NCI-H2196 (cell line): Measurements from ENCODE around the gene CNIH2.
A peak's percentile ranks its signal among the peaks of the same experiment; 100 is the strongest.
"Not testable (repeated sequence)": the region's sequence is repeated elsewhere in the genome, so short reads cannot be mapped to it uniquely, and the experiment has no call there.

Source experiments
- DNase-seq: peaks from one replicate; lab custom pipeline; 2025; ENCODE audit not compliant: unreplicated experiment; lab: John Stamatoyannopoulos, UW

The CNIH2 gene

GRCh38 chr11:66275984-66276612 lies 1.9 kb upstream of the CNIH2 start:
- no peak for DNase-seq

DNA sequence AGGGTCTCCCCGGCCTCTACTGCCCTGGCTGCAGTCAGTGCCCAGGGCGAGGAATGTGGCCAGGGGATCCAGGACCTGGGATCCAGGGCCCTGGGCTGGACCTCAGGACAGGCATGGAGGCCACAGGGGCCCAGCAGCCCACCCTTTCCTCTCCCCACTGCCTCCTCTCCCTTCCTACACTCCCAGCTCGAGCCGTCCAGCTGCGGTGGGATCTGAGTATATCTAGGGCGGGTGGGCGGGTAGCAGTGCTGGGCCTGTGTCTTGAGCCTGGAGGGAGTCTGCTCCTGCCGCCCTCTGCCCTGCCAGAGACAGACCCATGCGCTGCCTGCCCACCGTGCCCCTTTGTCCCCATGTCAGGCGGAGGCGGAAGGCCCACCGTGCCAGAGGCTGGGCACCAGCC lies 1.4 kb upstream of the CNIH2 start:
- not testable (repeated sequence) for DNase-seq

- not testable (repeated sequence) for DNase-seq
Observed at GRCh38 chr11:66277064-66277463, 911 bp upstream of the CNIH2 start.

DNA sequence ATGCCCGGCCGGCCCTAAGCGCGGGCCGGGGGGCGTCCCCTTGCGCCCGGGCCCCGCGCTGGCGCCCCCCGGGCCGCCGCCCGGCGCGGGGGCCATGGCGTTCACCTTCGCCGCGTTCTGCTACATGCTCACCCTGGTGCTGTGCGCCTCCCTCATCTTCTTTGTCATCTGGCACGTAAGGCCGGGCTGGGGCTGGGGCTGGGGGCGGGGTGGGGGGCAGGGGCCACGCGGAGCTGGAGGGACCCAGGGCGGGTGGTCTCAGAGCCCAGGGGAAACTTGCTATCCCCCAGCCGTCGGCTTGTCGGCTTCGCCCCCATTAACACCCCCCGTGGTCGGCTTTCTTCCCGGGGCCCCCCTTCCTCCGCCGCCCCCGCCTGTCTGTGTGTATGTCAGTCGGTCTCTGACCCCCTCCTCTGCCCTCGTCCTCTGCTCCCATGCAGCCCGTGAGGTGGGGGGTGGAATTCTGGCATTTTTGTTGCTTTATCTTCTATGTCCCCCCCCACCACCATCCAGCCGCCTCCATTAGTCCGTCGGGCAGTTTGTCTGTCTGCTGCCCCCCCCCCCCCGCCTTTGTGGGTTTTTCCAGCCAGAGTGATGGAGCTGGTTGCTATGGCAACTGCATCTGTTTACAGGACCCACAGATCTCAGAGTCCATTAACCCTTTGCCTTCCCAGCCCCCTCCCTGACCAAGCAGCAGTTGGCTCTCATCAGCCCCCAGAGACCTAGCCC lies 552 bp downstream of the CNIH2 start:
- no peak for DNase-seq

GRCh38 chr11:66279092-66279734 lies 1.2 kb downstream of the CNIH2 start:
- DNase-seq, result no peak

- DNase-seq, result no peak
Observed at GRCh38 chr11:66280428-66280827, 2.5 kb downstream of the CNIH2 start.

DNA sequence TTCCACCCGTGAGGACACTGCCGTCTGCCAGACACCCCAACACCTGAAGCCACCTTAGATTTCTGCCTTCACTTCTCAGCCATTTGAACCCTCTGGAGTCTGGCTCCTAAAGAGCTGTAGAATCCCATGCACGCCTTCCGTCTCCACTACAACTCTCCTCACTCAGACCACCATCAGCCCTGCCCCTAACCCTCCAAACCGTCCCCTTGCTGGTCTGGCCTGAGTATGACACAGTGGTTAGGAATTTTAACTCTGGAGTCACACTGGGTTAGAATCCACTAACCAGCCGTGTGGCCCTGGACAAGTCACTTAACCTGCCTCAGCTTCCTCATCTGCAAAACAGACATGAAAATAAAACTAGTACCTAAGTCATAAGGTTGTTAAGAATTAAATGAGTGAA lies 3.0 kb downstream of the CNIH2 start:
- no peak for DNase-seq

GRCh38 chr11:66281776-66282467 lies 3.9 kb downstream of the CNIH2 start:
- DNase-seq, result no peak

DNA sequence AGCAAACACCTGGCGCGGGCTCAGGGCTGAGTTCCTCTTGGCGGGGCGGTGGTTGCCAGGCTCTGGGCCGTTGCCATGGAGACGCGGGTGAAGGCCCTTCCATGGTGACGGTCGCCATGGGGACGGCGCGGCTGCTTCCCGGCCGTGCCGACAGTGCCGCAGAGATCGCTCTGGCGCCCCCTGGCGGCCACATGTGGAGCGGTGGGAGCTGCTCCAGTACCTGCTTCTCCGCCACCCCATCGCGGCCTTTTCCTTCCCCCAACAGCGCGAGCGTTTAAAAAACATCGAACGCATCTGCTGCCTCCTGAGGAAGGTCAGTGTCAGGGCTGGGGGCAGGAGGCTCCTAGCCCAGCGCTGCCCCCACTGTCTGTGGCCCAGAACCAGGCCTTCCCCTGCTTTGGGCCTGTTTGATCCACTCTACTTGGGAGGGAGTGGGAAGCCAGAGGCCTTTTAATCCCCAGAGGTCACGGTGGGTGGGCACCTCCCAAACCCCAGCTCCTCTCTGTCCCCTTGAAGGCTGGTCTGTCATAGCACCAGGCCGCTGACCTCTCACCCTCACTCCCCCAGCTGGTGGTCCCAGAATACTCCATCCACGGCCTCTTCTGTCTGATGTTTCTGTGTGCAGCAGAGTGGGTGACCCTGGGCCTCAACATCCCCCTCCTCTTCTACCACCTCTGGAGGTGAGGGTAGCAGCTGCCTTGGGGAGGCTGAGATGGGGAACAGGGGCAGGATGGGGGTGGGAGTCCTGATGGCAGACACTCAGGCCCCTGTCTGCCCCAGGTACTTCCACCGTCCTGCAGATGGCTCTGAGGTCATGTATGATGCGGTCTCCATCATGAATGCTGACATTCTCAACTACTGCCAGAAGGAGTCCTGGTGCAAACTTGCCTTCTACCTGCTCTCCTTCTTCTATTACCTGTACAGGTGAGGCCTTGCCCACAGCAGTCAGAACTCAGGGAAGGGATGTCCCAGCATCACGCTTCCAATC lies 4.8 kb downstream of the CNIH2 start:
- DNase-seq, result peak; percentile 99

- DNase-seq, result no peak
Observed at GRCh38 chr11:66283461-66284105, 5.6 kb downstream of the CNIH2 start.

- no peak for DNase-seq
Observed at GRCh38 chr11:66284526-66285078, 6.6 kb downstream of the CNIH2 start.

- DNase-seq, result no peak
Observed at GRCh38 chr11:66285250-66285947, 7.4 kb downstream of the CNIH2 start.

DNA sequence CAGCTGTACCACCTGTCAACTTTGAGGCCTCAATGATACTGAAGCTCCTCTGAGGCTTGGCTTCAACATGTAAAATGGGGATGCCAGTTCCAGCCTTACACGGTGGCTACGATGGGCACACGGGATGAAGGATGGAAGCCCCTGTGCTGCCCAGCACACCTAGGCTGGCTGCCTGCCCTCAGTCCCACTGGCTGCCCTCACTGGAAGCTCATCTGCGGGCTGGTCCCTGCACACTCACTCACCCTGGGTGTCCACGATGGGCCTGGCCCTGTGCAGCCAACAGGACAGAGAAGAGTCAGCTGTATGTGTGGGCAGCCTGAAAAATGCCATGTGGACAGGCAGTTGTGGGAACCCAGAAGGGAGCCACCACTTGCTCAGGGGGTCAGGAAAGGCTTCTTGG lies 8.7 kb downstream of the CNIH2 start:
- DNase-seq, result no peak

- DNase-seq, result no peak
Observed at GRCh38 chr11:66287211-66287888, 9.4 kb downstream of the CNIH2 start.

GRCh38 chr11:66287889-66288670 lies 10.1 kb downstream of the CNIH2 start:
- no peak for DNase-seq

GRCh38 chr11:66288671-66289547 lies 10.9 kb downstream of the CNIH2 start, which contains the start of gene YIF1A:
YIF1A (minus strand) TSS chr11:66289143; CDS start chr11:66288985, 158 bp downstream.
- DNase-seq, result peak; percentile 98
